Naive B cell (primary cell): ENCODE data around the gene RNASEH1. TPM values are rescaled to one million over a fixed set of nuclear protein-coding genes. Genes with fewer than 3 reads are reported as not detected.
"Not testable (repeated sequence)": the region's sequence is repeated elsewhere in the genome, so short reads cannot be mapped to it uniquely, and the experiment has no call there.

Source experiments
- ATAC-seq, 2 donors: fragments of 150-1000 bp; cut with Tn5 transposase; 2 replicates each; pipeline ENCODE4 v1.10.0; 2021; ENCODE audit warnings: low read depth in 2 of 2, mild to moderate bottlenecking in 2 of 2, moderate library complexity in 2 of 2
- DNase-seq: peaks from one replicate; pipeline ENCODE4 v3.0.0; 2022
- H3K27ac Mint-ChIP-seq, 6 donors: one replicate each; pipeline ENCODE4 v1.8.0; 2020 to 2022; ENCODE audit warnings: mild to moderate bottlenecking in 6 of 6, mixed read lengths in 6 of 6, moderate library complexity in 5 of 6, inconsistent platforms in 2 of 6
- H3K27me3 Mint-ChIP-seq, 3 donors: one replicate each; pipeline ENCODE4 v1.8.0; 2021 to 2022; ENCODE audit warnings: mixed read lengths in 3 of 3, mild to moderate bottlenecking in 1 of 3
- H3K36me3 Mint-ChIP-seq, 2 donors: one replicate each; pipeline ENCODE4 v1.8.0; 2020 to 2022; ENCODE audit warnings: mixed read lengths in 2 of 2, inconsistent platforms in 1 of 2, mild to moderate bottlenecking in 1 of 2
- H3K4me1 Mint-ChIP-seq, 3 donors: one replicate each; pipeline ENCODE4 v1.8.0; 2020 to 2022; ENCODE audit warnings: mixed read lengths in 3 of 3, inconsistent platforms in 1 of 3, mild to moderate bottlenecking in 1 of 3, moderate library complexity in 1 of 3
- H3K4me3 Mint-ChIP-seq, 8 donors: one replicate each; pipeline ENCODE4 v1.8.0; 2020 to 2022; ENCODE audit warnings: mild to moderate bottlenecking in 8 of 8, mixed read lengths in 8 of 8, moderate library complexity in 8 of 8, inconsistent platforms in 2 of 8
- H3K9me3 Mint-ChIP-seq, 7 donors: one replicate each; pipeline ENCODE4 v1.8.0; 2020 to 2022; ENCODE audit warnings: mixed read lengths in 7 of 7, mild to moderate bottlenecking in 5 of 7, inconsistent platforms in 2 of 7, moderate library complexity in 1 of 7
- polyA plus RNA-seq, 6 donors: library from polyadenylated mRNA; unstranded; fragments of 300-500 nt; fragmentation: Illumina TruSeq; gene quantifications; one replicate each; pipeline ENCODE4 v1.2.3, GENCODE V29; 2021; ENCODE audit warnings: low read depth in 6 of 6

RNASEH1 gene
- polyA plus RNA-seq, 6 donors from 2014 or later: 31.4 to 38.8 (median 36.2) TPM

DNA sequence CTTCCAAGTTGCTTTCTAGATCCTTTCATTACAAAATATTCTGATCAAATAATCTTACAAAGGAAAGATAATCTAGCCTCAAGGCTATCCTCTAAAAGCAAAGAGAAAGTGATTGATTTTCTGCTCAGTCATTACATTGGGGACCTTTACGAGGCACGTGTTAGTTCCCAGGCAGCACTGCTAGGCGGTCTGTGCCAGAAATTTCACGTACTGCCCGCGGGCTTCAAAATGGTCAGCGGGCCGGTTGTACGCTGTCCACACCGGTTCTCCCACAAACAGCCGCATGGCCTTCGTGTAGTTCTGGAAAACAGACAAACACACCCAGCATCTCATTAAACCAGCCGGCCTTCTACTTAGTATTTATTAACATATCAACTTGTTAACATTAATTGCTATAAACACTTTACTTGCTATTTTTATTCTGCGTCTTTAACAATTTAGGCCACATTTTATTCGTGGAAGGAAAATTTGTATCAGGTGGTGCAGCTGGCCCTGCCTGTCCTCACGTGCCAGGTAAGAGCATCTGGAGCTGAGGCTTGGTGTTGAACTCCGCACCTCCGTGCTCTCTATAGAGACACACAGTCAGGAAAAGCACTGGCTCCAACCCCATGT is 59.2 kb downstream of the RNASEH1 start:
- no peak overlapping the region for H3K27ac Mint-ChIP-seq
- ATAC-seq: no peak
- DNase-seq: no peak
- H3K4me1 Mint-ChIP-seq: no peaks in the 10 kb centered on the region
- H3K36me3 Mint-ChIP-seq: peaks cover 20 to 35% of the 10 kb centered on the region in 2 donors
- peak overlapping the region in 1 of 8 donors; percentile 63 for H3K4me3 Mint-ChIP-seq
- peaks cover 0 to 3% (median 0%) of the 10 kb centered on the region in 7 donors for H3K9me3 Mint-ChIP-seq
- no peaks in the 10 kb centered on the region for H3K27me3 Mint-ChIP-seq

DNA sequence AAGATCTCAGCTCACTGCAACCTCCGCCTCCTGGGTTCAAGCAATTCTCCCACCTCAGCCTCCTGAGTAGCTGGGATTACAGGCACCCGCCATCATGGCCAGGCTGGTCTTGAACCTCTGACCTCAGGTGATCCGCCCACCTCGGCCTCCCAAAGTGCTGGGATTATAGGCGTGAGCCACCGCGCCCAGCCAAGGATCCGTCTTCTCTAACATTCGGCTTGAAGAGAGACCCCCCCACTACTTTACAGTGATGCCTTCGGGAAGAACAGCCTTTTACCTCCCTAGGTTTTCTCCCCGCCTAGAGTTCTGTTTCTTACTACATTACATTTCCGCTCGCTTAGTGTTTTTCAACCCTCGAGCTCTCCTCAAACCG is 61.4 kb downstream of the RNASEH1 start:
- not testable (repeated sequence) for ATAC-seq, H3K27me3 Mint-ChIP-seq, DNase-seq, H3K4me1 Mint-ChIP-seq, H3K9me3 Mint-ChIP-seq, H3K4me3 Mint-ChIP-seq
- Mint-ChIP-seq H3K36me3 (peaks cover 20 to 27% of the 10 kb centered on the region in 2 donors), H3K27ac (peak overlapping the region in 1 of 6 donors; percentile 63)

Other genes with a start within 250 kb of the RNASEH1 start
- 10 to 100 TPM; 35.7 to 53.9 (median 40.9) TPM for gene EIPR1, start 180.5 kb downstream of the RNASEH1 start, polyA plus RNA-seq
- 10 to 100 TPM; 31.3 to 36.3 (median 33.1) TPM for gene TRAPPC12, start 178.6 kb downstream of the RNASEH1 start, polyA plus RNA-seq
- 10 to 100 TPM; 32.3 to 87.8 (median 37.1) TPM for gene ADI1, start 38.8 kb downstream of the RNASEH1 start, polyA plus RNA-seq
- gene RPS7, start 16.9 kb upstream of the RNASEH1 start, polyA plus RNA-seq: 1,000 to 10,000 TPM in 4 of 6 donors, 100 to 1,000 TPM in 2; 612 to 1,284 (median 1,085) TPM
- not detected for gene COLEC11, start 36.8 kb upstream of the RNASEH1 start, polyA plus RNA-seq
- gene ALLC, start 99.9 kb upstream of the RNASEH1 start, polyA plus RNA-seq: not detected
- not detected for gene DCDC2C, start 145.2 kb upstream of the RNASEH1 start, polyA plus RNA-seq